ENCODE measurements around the gene PEX26.

DNA sequence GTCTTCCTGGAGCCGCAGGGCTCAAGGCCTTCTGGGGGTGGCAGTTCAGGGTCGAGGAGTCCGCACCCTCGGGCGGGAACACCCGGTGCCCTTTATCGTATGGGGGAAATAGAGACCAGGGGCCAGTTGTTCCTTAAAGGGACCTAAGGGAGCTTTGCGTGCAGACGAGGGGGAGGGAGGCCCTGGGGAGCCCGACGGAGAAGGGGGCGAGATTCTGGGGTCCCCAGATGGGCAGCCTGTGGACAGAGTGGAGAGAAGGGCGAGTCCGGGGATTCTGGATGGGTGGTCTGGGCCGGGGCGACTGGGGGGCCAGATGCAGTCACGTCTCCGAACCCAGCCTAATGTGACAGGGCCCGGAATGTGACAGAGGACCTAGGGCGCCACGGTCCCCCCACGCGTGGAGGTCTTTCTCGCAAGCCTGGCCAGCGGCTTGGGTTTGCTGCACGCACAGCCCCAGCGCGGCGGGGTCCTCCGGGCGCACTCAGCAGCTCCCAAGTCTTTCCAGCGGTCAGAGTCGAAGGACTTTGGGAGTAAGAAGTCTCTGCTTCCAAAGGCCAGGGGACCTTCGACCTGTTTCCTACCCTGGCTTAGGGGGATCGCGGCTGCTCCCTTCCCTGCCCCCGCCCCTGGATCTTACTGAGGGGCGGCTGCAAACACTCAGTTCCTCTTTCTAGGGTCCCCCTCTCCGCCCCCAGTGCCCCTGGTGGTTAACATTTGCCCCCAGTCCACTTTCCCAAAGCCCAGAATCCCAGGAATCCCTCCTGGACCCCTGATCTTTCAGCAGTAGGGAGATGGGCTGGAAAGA, 33.4 kb downstream of the PEX26 start:
- TF ChIP-seq, protein P1, sequence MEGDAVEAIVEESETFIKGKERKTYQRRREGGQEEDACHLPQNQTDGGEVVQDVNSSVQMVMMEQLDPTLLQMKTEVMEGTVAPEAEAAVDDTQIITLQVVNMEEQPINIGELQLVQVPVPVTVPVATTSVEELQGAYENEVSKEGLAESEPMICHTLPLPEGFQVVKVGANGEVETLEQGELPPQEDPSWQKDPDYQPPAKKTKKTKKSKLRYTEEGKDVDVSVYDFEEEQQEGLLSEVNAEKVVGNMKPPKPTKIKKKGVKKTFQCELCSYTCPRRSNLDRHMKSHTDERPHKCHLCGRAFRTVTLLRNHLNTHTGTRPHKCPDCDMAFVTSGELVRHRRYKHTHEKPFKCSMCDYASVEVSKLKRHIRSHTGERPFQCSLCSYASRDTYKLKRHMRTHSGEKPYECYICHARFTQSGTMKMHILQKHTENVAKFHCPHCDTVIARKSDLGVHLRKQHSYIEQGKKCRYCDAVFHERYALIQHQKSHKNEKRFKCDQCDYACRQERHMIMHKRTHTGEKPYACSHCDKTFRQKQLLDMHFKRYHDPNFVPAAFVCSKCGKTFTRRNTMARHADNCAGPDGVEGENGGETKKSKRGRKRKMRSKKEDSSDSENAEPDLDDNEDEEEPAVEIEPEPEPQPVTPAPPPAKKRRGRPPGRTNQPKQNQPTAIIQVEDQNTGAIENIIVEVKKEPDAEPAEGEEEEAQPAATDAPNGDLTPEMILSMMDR (IDR thresholded peaks at IDR 0.05; ENCODE audit: low read depth, low read length, missing input control): no peak
- TF ChIP-seq NR2F2 (IDR thresholded peaks at IDR 0.05) (no peak), TAF1 (conservative IDR thresholded peaks at IDR 0.05) (no peak), YY1 (IDR thresholded peaks at IDR 0.05) (no peak), GABPA (IDR thresholded peaks at IDR 0.05 in 1 of 2, conservative IDR thresholded peaks at IDR 0.05 in 1 of 2) (no peak)

Measured in liver (tissue), 3 donors.